Right lobe of liver (tissue), 6 donors: Measurements from ENCODE around the gene ELP6. TPM values are rescaled to one million over a fixed set of nuclear protein-coding genes. Genes with fewer than 3 reads are reported as not detected.

Experiments used
- ATAC-seq, 4 donors: fragments of 200-7000 bp; cut with Tn5 transposase; one replicate each; pipeline ENCODE4 v1.9.1; 2020; ENCODE audit warnings: mild to moderate bottlenecking in 4 of 4, moderate library complexity in 4 of 4
- DNase-seq, 3 donors: peaks; one replicate each; pipeline ENCODE4 v3.0.0-alpha.2; 2020
- H3K27ac ChIP-seq, 3 donors: fragments of 200-600 bp; one replicate each; pipeline ENCODE4 v1.8.0; 2022
- H3K27me3 ChIP-seq, 2 donors: fragments of 200-600 bp; one replicate each; pipeline ENCODE4 v1.8.0; 2022
- H3K36me3 ChIP-seq, 4 donors: fragments of 200-600 bp; sonication (generic) in 1 of 4; one replicate each; pipeline versions ENCODE4 v1.5.1 to v1.8.0; 2017 to 2022; ENCODE audit warnings: control low read depth in 1 of 4
- H3K4me1 ChIP-seq, 4 donors: fragments of 200-600 bp; sonication (generic) in 1 of 4; one replicate each; pipeline versions ENCODE4 v1.5.1 to v1.8.0; 2017 to 2022; ENCODE audit warnings: control low read depth in 1 of 4
- H3K4me3 ChIP-seq, 3 donors: fragments of 200-600 bp; one replicate each; pipeline ENCODE4 v1.8.0; 2022
- H3K9me3 ChIP-seq, 4 donors: fragments of 200-600 bp; sonication (generic) in 1 of 4; one replicate each; pipeline versions ENCODE4 v1.5.1 to v1.8.0; 2017 to 2022; ENCODE audit warnings: control low read depth in 1 of 4
- CTCF ChIP-seq, 4 donors: fragments of 200-600 bp in 3 of 4; fragments of 450-650 bp in 1 of 4; IDR thresholded peaks; one replicate each; pipeline versions ENCODE4 v1.5.1 to v1.8.0; 2016 to 2022; ENCODE audit warnings: antibody characterized with exemption in 4 of 4, mild to moderate bottlenecking in 2 of 4
- POLR2A ChIP-seq: fragments of 450-650 bp; IDR thresholded peaks from one replicate; pipeline ENCODE4 v1.6.1; 2017; ENCODE audit warnings: antibody characterized with exemption, mild to moderate bottlenecking
- WGBS: methylation state at CpG from one replicate; pipeline ENCODE4 v1.1.6; 2018; ENCODE audit warnings: low coverage, low lambda C conversion rate; ENCODE audit not compliant: insufficient coverage; ENCODE audit errors: missing lambda C conversion rate; 5-methylcytosine and 5-hydroxymethylcytosine counted together
- intact Hi-C, 2 donors: fragments of 100-400 bp; cut with DNase I; formaldehyde crosslinking; loops; one replicate each; pipeline versions ENCODE4 v1.11.2 to v1.14.1; 2022
- total RNA-seq, 6 experiments: library from RNA; depleted of rRNA in 2 of 6; stranded (reverse); fragments of >200 nt in 2 of 6; fragmentation: NEBNext Ultra II Directional in 3 of 6; extraction: Animal tissue kit (Norgen Biotek cat#: 25700) in 3 of 6; gene quantifications; one replicate each; pipeline versions ENCODE4 v1.1.0 to v1.2.4, GENCODE V29; 2016 to 2023
- donor health status: DM: no; HTN: yes; CAD: no.
- donor health status: DM: no; HTN: no; CAD: no.
- donor health status: DM: no; HTN: no; CAD: no.
- donor health status: DM: no; HTN: yes; CAD: no.
- donor health status: DM: no; HTN: yes; CAD: no.

The ELP6 gene
- total RNA-seq, 6 experiments from 2014 or later = 10.1 to 18.1 (median 13.9) TPM

- Histone ChIP-seq H3K27ac (no peak overlapping the region), H3K4me3 (no peak overlapping the region), H3K4me1 (no peaks in the 10 kb centered on the region), H3K27me3 (no peaks in the 10 kb centered on the region), H3K9me3 (no peaks in the 10 kb centered on the region), H3K36me3 (no peaks in the 10 kb centered on the region)
- no peak for ATAC-seq
- 86% methylated on average over 6 of the region's 19 CpGs for WGBS
- intact Hi-C loops = no loop called here
- no peak for TF ChIP-seq CTCF (IDR thresholded peaks at IDR 0.05)
- no peak for TF ChIP-seq POLR2A
- no peak for DNase-seq
Observed at GRCh38 chr3:47536221-47536891, 22.8 kb upstream of the ELP6 start.

GRCh38 chr3:47533996-47534454 is 20.5 kb upstream of the ELP6 start:
- no peak for ATAC-seq
- no peaks in the 10 kb centered on the region for H3K4me1 ChIP-seq
- no peak for TF ChIP-seq CTCF (IDR thresholded peaks at IDR 0.05)
- H3K27me3 ChIP-seq = no peaks in the 10 kb centered on the region
- H3K4me3 ChIP-seq = no peak overlapping the region
- H3K9me3 ChIP-seq = no peaks in the 10 kb centered on the region
- no peaks in the 10 kb centered on the region for H3K36me3 ChIP-seq
- H3K27ac ChIP-seq = no peak overlapping the region
- intact Hi-C loops = no loop called here
- 63% methylated on average over 4 of the region's 5 CpGs for WGBS
- no peak for DNase-seq

DNA sequence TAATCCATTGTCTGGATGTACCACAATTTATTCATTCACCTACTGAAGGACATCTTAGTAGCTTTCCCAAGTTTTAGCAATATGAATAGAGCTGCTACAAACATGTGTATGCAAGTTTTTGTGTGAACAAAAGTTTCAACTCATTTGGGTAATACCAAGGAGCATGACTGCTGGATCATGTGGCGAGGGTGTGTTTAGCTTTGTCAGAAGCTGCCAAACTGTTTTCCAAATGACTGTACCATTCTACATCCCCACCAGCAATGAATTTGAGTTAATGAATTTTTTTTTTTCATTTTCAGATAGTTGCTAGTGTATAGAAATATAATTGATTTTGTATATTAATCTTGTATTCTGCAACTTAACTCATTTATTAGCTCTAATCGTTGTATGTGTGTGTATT is 20.0 kb upstream of the ELP6 start:
- DNase-seq (no peak), ATAC-seq (no peak)
- WGBS = 76% methylated on average over 2 of the region's 2 CpGs
- no peaks in the 10 kb centered on the region for H3K36me3 ChIP-seq
- H3K27me3 ChIP-seq = no peaks in the 10 kb centered on the region
- no peak overlapping the region for H3K4me3 ChIP-seq
- H3K4me1 ChIP-seq = no peaks in the 10 kb centered on the region
- TF ChIP-seq CTCF (IDR thresholded peaks at IDR 0.05) (no peak), POLR2A (no peak)
- intact Hi-C loops = no loop called here
- no peak overlapping the region for H3K27ac ChIP-seq
- H3K9me3 ChIP-seq = no peaks in the 10 kb centered on the region

- H3K4me3 ChIP-seq = no peak overlapping the region
- ATAC-seq (no peak), DNase-seq (no peak)
- 60% methylated on average over 4 of the region's 6 CpGs for WGBS
- no peaks in the 10 kb centered on the region for H3K36me3 ChIP-seq
- H3K27ac ChIP-seq = no peak overlapping the region
- no peaks in the 10 kb centered on the region for H3K4me1 ChIP-seq
- intact Hi-C loops = loop anchor here in 1 of 2 donors (10.0 kb wide), 1 partner anchor 267 kb away; no protein-coding TSS in a partner anchor
- no peaks in the 10 kb centered on the region for H3K9me3 ChIP-seq
- TF ChIP-seq CTCF (IDR thresholded peaks at IDR 0.05) (no peak), POLR2A (no peak)
- H3K27me3 ChIP-seq = no peaks in the 10 kb centered on the region
Observed at GRCh38 chr3:47527952-47528725, 14.6 kb upstream of the ELP6 start.
